Hypothalamus (tissue), 51 donors: Measurements from ENCODE around the gene IKBIP.
"Not testable (repeated sequence)": the region's sequence is repeated elsewhere in the genome, so short reads cannot be mapped to it uniquely, and the experiment has no call there.

Source experiments
- DNase-seq, 51 donors: peaks; one replicate each; lab custom pipeline; 2025; lab: John Stamatoyannopoulos, UW

The IKBIP gene

GRCh38 chr12:98578821-98579220 lies 65.8 kb downstream of the IKBIP start:
- DNase-seq: no peak

GRCh38 chr12:98578392-98578791 lies 66.2 kb downstream of the IKBIP start:
- DNase-seq: no peak

GRCh38 chr12:98576795-98577194 lies 67.8 kb downstream of the IKBIP start:
- not testable (repeated sequence) for DNase-seq

- no peak for DNase-seq
Observed at GRCh38 chr12:98575013-98575412, 69.6 kb downstream of the IKBIP start.
